Measurements from ENCODE around the gene ARHGAP24. TPM values are rescaled to one million over a fixed set of nuclear protein-coding genes. Genes with fewer than 3 reads are reported as not detected.

Gene ARHGAP24
- total and polyA plus RNA-seq, 3 donors from 2014 or later = 5.7 to 9.9 (median 9.4) TPM

DNA sequence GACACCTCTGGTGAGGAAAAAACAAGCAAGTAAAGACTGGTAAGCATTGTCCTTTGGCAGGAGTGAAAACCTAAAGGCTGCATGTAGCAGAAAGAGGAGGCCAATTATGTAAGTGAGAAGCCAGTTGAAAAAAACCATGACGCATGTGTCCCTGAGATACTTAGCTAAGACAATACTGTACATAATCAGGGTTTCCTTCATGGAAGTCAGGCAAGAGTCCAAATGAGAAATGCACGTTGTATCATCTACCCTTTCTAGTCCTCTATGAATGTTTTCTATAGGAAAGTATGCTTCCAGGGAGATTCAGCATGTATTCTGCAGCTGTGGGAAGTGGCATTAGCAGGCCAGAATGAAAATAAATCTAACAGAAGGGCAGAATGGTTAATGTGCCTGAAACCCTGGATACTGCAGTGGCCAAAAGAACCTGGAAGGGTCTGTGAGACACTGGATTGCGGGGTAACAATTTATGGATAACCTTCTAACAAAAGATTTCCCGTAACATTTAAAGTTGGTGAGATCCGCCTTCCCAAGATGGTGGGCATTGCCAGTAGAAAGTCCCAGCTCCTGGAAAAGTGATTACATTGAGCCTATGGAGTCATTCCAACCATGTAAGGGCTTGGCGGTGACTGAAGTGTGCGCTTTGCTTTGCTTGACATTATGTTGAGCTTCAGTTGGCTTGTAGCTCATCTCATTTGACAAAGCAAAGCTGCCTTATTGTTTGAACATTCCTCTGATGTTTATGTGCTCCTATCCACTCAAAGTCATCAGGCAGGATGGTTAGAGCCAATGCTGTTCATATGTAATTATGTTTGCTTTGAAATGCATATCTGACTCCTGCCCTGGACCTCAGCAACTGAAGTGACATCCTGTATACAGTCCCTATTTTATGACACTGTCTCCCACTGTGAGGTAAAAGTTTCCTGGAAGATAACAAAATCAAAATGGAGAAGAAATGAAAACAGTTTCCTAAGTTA is 200.4 kb downstream of the ARHGAP24 start:
- WGBS, 2 donors = 90 to 92% methylated on average over 7 of the region's 7 CpGs
- no peaks in the 10 kb centered on the region for H3K36me3 ChIP-seq (ENCODE audit: low read depth, missing control alignments)
- no peak for TF ChIP-seq POLR2A (IDR thresholded peaks at IDR 0.05)
- TF ChIP-seq, protein P1, sequence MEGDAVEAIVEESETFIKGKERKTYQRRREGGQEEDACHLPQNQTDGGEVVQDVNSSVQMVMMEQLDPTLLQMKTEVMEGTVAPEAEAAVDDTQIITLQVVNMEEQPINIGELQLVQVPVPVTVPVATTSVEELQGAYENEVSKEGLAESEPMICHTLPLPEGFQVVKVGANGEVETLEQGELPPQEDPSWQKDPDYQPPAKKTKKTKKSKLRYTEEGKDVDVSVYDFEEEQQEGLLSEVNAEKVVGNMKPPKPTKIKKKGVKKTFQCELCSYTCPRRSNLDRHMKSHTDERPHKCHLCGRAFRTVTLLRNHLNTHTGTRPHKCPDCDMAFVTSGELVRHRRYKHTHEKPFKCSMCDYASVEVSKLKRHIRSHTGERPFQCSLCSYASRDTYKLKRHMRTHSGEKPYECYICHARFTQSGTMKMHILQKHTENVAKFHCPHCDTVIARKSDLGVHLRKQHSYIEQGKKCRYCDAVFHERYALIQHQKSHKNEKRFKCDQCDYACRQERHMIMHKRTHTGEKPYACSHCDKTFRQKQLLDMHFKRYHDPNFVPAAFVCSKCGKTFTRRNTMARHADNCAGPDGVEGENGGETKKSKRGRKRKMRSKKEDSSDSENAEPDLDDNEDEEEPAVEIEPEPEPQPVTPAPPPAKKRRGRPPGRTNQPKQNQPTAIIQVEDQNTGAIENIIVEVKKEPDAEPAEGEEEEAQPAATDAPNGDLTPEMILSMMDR (IDR thresholded peaks at IDR 0.05) = no peak
- intact Hi-C loops (cut with DNase I; ENCODE audit: low total_unique reads) = no loop called here
- no peak for DNase-seq
- H3K27ac ChIP-seq = no peak overlapping the region
- H3K9me3 ChIP-seq = no peaks in the 10 kb centered on the region
- H3K4me3 ChIP-seq = no peak overlapping the region
- H3K27me3 ChIP-seq = no peaks in the 10 kb centered on the region
- H3K4me1 ChIP-seq = no peaks in the 10 kb centered on the region

DNA sequence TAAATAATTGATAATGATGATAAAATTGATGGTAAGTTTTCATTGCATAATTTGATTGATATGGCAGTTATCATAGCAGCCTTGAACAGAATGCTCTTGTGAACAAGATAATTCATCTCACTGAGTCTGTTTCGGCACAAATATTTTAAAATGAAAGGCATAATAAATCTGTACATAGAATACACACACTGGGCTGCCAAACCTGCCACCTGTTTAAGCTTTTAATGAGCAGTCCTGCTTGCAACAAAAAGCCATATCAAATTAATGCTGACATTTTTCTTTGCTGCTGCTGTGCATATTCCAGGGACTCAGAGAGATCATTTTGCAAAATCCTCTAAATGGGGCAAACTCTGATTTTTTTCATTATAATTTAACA is 201.1 kb downstream of the ARHGAP24 start:
- H3K36me3 ChIP-seq (ENCODE audit: low read depth, missing control alignments) = no peaks in the 10 kb centered on the region
- no peak overlapping the region for H3K27ac ChIP-seq
- no peak overlapping the region for H3K4me3 ChIP-seq
- H3K4me1 ChIP-seq = no peaks in the 10 kb centered on the region
- DNase-seq = no peak
- intact Hi-C loops (cut with DNase I; ENCODE audit: low total_unique reads) = no loop called here
- no peak for TF ChIP-seq POLR2A (IDR thresholded peaks at IDR 0.05)
- TF ChIP-seq, protein P1 (IDR thresholded peaks at IDR 0.05) = no peak
- H3K9me3 ChIP-seq = no peaks in the 10 kb centered on the region
- no peaks in the 10 kb centered on the region for H3K27me3 ChIP-seq
- WGBS, 2 donors = 58 to 62% methylated on average over 1 of the region's 1 CpG

DNA sequence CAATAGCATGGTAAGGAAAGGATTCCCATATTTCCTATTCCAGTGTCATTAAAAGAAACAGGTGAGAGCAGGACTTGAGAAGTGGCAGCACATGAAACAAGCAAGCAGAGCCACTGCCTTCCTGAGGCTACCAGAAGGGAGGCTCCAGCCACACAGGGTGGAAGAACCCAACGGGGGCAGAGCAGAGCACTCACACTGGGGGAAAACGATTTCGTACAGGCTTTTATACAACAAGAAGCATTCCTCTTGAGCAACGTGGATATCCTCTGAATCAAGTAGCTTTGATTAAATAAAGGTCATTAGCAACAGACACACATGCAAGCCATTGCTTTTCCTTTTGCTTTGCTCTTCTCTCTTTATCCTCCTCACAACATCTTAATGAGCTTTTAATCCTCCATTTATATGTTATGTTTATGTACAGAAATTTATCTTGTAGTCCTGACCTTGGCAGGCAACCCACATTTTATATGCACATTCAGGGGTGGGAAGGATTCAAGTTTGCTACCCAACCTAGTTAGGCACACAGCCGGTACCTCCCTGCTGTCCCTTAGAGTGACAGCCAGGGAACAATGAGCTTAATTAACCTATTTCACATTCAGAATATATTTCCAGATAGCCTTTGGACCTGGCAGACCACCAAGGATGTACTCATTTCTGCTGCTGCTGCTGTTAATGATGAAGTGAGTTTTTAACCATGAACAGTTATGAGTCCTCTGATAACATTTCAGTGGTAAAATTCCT is 202.1 kb downstream of the ARHGAP24 start:
- DNase-seq = no peak
- TF ChIP-seq, protein P1 (IDR thresholded peaks at IDR 0.05) = no peak
- no peak for TF ChIP-seq POLR2A (IDR thresholded peaks at IDR 0.05)
- intact Hi-C loops (cut with DNase I; ENCODE audit: low total_unique reads) = no loop called here
- H3K9me3 ChIP-seq = no peaks in the 10 kb centered on the region
- H3K27ac ChIP-seq = no peak overlapping the region
- no peaks in the 10 kb centered on the region for H3K4me1 ChIP-seq
- no peaks in the 10 kb centered on the region for H3K27me3 ChIP-seq
- no peaks in the 10 kb centered on the region for H3K36me3 ChIP-seq (ENCODE audit: low read depth, missing control alignments)
- H3K4me3 ChIP-seq = no peak overlapping the region
- WGBS, 2 donors = 48 to 64% methylated on average over 5 of the region's 5 CpGs

DNA sequence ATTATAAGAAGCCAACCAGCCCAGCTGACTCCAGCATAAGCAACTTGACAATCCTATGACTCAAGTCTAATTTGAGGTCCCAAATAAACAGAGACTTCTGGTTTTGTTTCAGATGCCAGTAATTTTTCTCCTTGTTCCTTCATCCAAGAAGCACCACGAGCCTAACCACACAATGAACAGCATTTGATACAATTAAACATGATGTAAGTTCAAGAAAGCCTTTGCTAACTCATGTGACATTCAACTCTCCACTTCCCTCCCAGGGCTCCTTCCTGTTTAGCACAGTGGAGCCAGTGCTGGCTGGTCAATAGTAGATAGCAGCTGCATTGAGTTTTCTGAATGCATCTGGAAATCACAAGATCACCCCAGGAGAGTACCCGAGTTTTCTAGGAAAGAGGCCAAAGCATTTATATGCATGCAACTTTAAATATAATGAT is 206.3 kb downstream of the ARHGAP24 start:
- WGBS, 2 donors = 39 to 46% methylated on average over 2 of the region's 2 CpGs
- Histone ChIP-seq H3K4me3 (no peak overlapping the region), H3K36me3 (ENCODE audit: low read depth, missing control alignments) (no peaks in the 10 kb centered on the region), H3K27me3 (no peaks in the 10 kb centered on the region), H3K4me1 (peaks cover 3% of the 10 kb centered on the region), H3K27ac (peak overlapping the region in 1 of 2 donors; percentile 21), H3K9me3 (no peaks in the 10 kb centered on the region)
- DNase-seq = peak; percentile 49
- TF ChIP-seq, protein P1 (IDR thresholded peaks at IDR 0.05) = no peak
- TF ChIP-seq POLR2A (IDR thresholded peaks at IDR 0.05) = no peak
- intact Hi-C loops (cut with DNase I; ENCODE audit: low total_unique reads) = no loop called here
